HEK293T (cell line): ENCODE results near the gene STK39.
"Not testable (repeated sequence)": the region's sequence is repeated elsewhere in the genome, so short reads cannot be mapped to it uniquely, and the experiment has no call there.

ENCODE experiments used
- ARNT ChIP-seq: fragments of 450-650 bp; IDR thresholded peaks from 2 replicates; pipeline ENCODE4 v1.6.1; 2017; ENCODE audit warnings: mild to moderate bottlenecking
- BHLHE40 ChIP-seq: fragments of 450-650 bp; IDR thresholded peaks from 2 replicates; pipeline ENCODE4 v1.6.1; 2016; ENCODE audit warnings: mild to moderate bottlenecking, moderate library complexity, borderline replicate concordance
- CTBP1 ChIP-seq: fragments of 450-650 bp; IDR thresholded peaks from 2 replicates; pipeline ENCODE4 v1.6.1; 2016; ENCODE audit warnings: borderline replicate concordance
- ELF4 ChIP-seq: fragments of 450-650 bp; IDR thresholded peaks from 2 replicates; pipeline ENCODE4 v1.6.1; 2017; ENCODE audit warnings: antibody characterized with exemption
- FOXA1 ChIP-seq: fragments of 450-650 bp; IDR thresholded peaks from 2 replicates; pipeline ENCODE4 v1.6.1; 2016; ENCODE audit warnings: mild to moderate bottlenecking
- FOXK2 ChIP-seq: fragments of 450-650 bp; IDR thresholded peaks from 2 replicates; pipeline ENCODE4 v1.6.1; 2016; ENCODE audit warnings: mild to moderate bottlenecking
- FOXM1 ChIP-seq: fragments of 450-650 bp; IDR thresholded peaks from 2 replicates; pipeline ENCODE4 v1.6.1; 2017; ENCODE audit warnings: mild to moderate bottlenecking, borderline replicate concordance
- HDGF ChIP-seq: fragments of 450-650 bp; IDR thresholded peaks from 2 replicates; pipeline ENCODE4 v1.6.1; 2017; ENCODE audit warnings: antibody characterized with exemption, borderline replicate concordance
- L3MBTL2 ChIP-seq: fragments of 450-650 bp; conservative IDR thresholded peaks from 2 replicates; pipeline ENCODE4 v1.6.1; 2016; ENCODE audit warnings: mild to moderate bottlenecking
- PKNOX1 ChIP-seq: fragments of 450-650 bp; IDR thresholded peaks from 2 replicates; pipeline ENCODE4 v1.6.1; 2016
- SP1 ChIP-seq: fragments of 450-650 bp; IDR thresholded peaks from 2 replicates; pipeline ENCODE4 v1.6.1; 2017
- SUZ12 ChIP-seq: fragments of 450-650 bp; IDR thresholded peaks from 2 replicates; pipeline ENCODE4 v1.6.1; 2016; ENCODE audit warnings: mild to moderate bottlenecking
- TARDBP ChIP-seq: fragments of 450-650 bp; IDR thresholded peaks from 2 replicates; pipeline ENCODE4 v1.6.1; 2016
- ZNF384 ChIP-seq: fragments of 450-650 bp; IDR thresholded peaks from 2 replicates; pipeline ENCODE4 v1.6.1; 2016

DNA sequence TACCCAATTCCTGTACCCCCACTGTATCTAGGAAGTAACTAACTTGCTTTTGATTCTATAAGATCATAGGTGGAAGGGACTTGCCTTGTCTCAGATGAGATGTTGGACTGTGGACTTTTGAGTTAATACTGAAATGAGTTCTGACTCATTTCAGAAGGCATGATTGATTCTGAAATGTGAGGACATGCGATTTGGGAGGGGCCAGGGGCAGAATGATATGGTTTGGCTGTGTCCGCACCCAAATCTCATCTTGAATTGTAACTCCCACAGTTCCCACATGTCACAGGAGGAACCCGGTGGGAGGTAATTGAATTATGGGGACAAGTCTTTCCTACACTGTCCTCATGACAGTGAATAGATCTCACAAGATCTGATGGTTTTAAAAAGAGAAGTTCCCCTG is 165.9 kb downstream of the STK39 start:
- TF ChIP-seq FOXM1, TARDBP, ELF4, ARNT, HDGF, ZNF384, FOXK2, SUZ12, L3MBTL2, SP1, BHLHE40, PKNOX1, CTBP1, FOXA1: not testable (repeated sequence)
